ENCODE results near the gene MYO1A. TPM values are rescaled to one million over a fixed set of nuclear protein-coding genes. Genes with fewer than 3 reads are reported as not detected.
"Not testable (repeated sequence)": the region's sequence is repeated elsewhere in the genome, so short reads cannot be mapped to it uniquely, and the experiment has no call there.

MYO1A gene
- polyA plus RNA-seq, 5 donors: 0.08 to 0.22 (median 0.18) TPM

- DNase-seq: no peak
Measured at GRCh38 chr12:57018906-57019305, 31.0 kb downstream of the MYO1A start.

DNA sequence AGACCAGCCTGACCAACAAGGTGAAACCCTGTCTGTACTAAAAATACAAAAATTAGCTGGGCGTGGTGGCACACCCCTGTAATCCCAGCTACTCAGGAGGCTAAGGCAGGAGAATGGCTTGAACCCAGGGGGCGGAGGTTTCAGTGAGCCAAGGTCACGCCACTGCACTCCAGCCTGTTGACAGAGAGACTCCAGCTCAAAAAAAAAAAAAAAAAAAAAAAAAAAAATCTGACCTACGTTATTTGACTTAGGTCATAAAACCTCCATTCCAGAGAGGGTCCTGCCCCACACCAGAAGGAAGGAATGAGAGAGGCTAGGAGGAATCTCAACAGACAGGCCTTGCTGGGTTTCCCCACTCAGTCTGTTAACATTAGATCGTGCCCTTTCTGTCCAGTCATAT, 31.6 kb downstream of the MYO1A start:
- DNase-seq: not testable (repeated sequence)

DNA sequence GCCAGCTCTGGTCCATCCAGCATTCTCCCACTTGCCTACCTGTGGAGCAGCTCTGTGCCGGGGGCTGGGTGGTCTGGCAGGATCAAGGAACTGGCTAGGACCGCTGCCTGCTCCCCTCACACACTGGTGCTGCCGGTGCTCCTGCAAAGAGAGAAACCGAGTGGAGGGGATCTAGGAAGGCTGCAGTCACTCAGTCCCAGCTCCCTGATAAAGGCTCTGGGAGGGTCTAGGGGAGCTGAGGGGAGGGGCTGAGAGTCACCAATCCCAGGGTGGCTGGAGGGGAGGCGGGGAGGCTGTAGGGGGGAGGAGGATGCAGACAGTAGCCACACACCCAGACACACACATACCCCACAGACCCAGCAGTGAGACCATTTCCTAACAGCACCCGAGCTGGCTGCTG, 33.6 kb downstream of the MYO1A start, which contains the start of gene TAC3:
Gene TAC3 (minus strand): TSS at position 182 of the 400 bp plus-strand sequence. CDS start 732 bp downstream, outside the sequence.
- no peak for DNase-seq

GRCh38 chr12:57012600-57013465, 37.1 kb downstream of the MYO1A start:
- DNase-seq: no peak

GRCh38 chr12:57011438-57012424, 38.2 kb downstream of the MYO1A start:
- no peak for DNase-seq

GRCh38 chr12:57010627-57011247, 39.2 kb downstream of the MYO1A start:
- DNase-seq: no peak

- DNase-seq: no peak
Measured at GRCh38 chr12:57009949-57010626, 39.8 kb downstream of the MYO1A start.

DNA sequence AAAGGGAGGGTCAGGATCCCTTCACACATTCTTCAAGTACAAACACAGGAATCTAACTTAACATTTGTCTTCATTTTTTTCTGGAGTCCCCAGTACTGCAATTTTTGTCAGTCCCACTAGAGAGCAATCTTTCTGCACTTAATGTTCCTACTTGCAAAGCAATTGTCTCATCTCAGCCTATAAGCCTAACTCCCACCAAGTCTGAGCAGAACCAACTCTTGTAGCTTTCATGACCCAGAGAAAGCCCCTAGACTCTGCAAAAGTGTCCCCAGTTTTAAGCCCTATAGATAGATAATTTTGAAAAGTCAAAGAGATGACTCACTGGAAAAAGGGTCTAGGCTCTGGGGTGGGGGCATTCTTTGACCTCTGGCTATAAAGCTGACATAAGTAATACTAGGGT, 41.8 kb downstream of the MYO1A start:
- no peak for DNase-seq

- no peak for DNase-seq
Measured at GRCh38 chr12:57006809-57007475, 43.0 kb downstream of the MYO1A start.

- DNase-seq: no peak
Measured at GRCh38 chr12:57005980-57006808, 43.7 kb downstream of the MYO1A start, which contains the start of gene ZBTB39. TSS of gene ZBTB39 (minus strand) at chr12:57006546. CDS start at chr12:57004917, 1,629 bp downstream.

- DNase-seq: no peak
Measured at GRCh38 chr12:57004651-57005050, 45.3 kb downstream of the MYO1A start.

GRCh38 chr12:57003395-57003794, 46.5 kb downstream of the MYO1A start:
- DNase-seq: no peak

GRCh38 chr12:57001448-57001906, 48.5 kb downstream of the MYO1A start:
- DNase-seq: no peak

DNA sequence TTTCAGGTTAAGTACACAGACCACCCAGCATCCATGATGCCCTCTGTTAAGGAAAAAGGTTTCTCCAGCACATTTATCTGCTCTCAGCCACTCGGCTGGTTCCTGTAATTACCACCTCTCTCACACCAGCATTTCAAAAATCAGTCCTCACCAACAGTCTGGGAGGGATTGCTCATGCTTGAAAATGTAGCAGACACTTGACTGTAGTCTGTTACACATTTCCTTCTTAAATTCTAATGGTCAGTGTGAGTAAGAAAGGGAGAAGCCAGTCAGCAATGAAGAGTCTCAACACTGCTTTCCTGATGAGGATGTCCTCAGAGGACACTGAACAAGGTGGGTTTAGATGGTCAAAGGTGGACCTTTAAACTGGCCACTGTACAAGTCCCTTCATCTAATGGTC, 49.5 kb downstream of the MYO1A start:
- DNase-seq: no peak

- DNase-seq: no peak
Measured at GRCh38 chr12:56999456-56999855, 50.5 kb downstream of the MYO1A start.

DNA sequence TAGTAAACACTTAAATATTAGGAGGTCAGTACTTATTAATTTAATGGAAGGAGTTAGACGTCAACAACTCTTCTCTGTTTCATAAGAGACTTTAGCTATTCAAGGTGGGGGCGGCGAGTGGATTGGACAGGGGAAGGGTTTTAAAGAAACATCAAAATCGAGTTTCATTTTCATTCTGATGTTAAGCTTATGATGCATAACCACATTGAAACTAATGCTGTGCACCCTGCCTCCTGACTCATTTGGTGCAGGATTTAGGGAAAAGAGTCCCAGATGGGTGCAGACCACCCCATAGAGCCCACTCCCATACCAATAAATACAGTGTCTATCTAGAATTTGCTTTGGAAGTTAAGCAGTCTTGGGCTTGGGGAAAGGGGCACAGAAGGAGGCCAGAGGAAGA, 50.9 kb downstream of the MYO1A start:
- no peak for DNase-seq

- DNase-seq: no peak
Measured at GRCh38 chr12:56998316-56998715, 51.6 kb downstream of the MYO1A start.

- DNase-seq: no peak
Measured at GRCh38 chr12:56996793-56997545, 53.0 kb downstream of the MYO1A start.
